HG02610 (cell line): Measurements from ENCODE around the gene TSHZ2.
"Not testable (repeated sequence)": the region's sequence is repeated elsewhere in the genome, so short reads cannot be mapped to it uniquely, and the experiment has no call there.

Source experiments
- ATAC-seq: cut with Tn5 transposase; IDR thresholded peaks from one replicate; pipeline ENCODE4 v1.9.1; 2021; ENCODE audit warnings: mild to moderate bottlenecking, moderate library complexity; ENCODE audit not compliant: unreplicated experiment

TSHZ2 gene

GRCh38 chr20:53021934-53022333, 49.8 kb downstream of the TSHZ2 start:
- no peak for ATAC-seq

- no peak for ATAC-seq
Observed at GRCh38 chr20:53023732-53024520, 51.8 kb downstream of the TSHZ2 start.

- ATAC-seq, result not testable (repeated sequence)
Observed at GRCh38 chr20:53024653-53025052, 52.5 kb downstream of the TSHZ2 start.

- no peak for ATAC-seq
Observed at GRCh38 chr20:53027089-53027488, 54.9 kb downstream of the TSHZ2 start.

GRCh38 chr20:53028337-53029007, 56.3 kb downstream of the TSHZ2 start:
- ATAC-seq, result no peak

GRCh38 chr20:53030061-53030460, 57.9 kb downstream of the TSHZ2 start:
- ATAC-seq, result no peak

GRCh38 chr20:53032046-53032445, 59.9 kb downstream of the TSHZ2 start:
- ATAC-seq, result no peak

GRCh38 chr20:53032478-53032932, 60.3 kb downstream of the TSHZ2 start:
- ATAC-seq, result no peak

GRCh38 chr20:53033176-53033575, 61.0 kb downstream of the TSHZ2 start:
- ATAC-seq, result no peak

GRCh38 chr20:53034899-53035298, 62.7 kb downstream of the TSHZ2 start:
- no peak for ATAC-seq

- ATAC-seq, result no peak
Observed at GRCh38 chr20:53036992-53037391, 64.8 kb downstream of the TSHZ2 start.

- no peak for ATAC-seq
Observed at GRCh38 chr20:53037621-53038020, 65.5 kb downstream of the TSHZ2 start.

- ATAC-seq, result no peak
Observed at GRCh38 chr20:53038299-53038698, 66.1 kb downstream of the TSHZ2 start.

GRCh38 chr20:53040693-53041589, 68.8 kb downstream of the TSHZ2 start:
- no peak for ATAC-seq

- ATAC-seq, result no peak
Observed at GRCh38 chr20:53042521-53042920, 70.4 kb downstream of the TSHZ2 start.

- ATAC-seq, result no peak
Observed at GRCh38 chr20:53044296-53044695, 72.1 kb downstream of the TSHZ2 start.

GRCh38 chr20:53045941-53046340, 73.8 kb downstream of the TSHZ2 start:
- ATAC-seq, result no peak

GRCh38 chr20:53047203-53047602, 75.0 kb downstream of the TSHZ2 start:
- no peak for ATAC-seq

GRCh38 chr20:53048387-53048786, 76.2 kb downstream of the TSHZ2 start:
- ATAC-seq, result no peak

GRCh38 chr20:53050338-53050737, 78.2 kb downstream of the TSHZ2 start:
- ATAC-seq, result no peak

GRCh38 chr20:53052380-53052779, 80.2 kb downstream of the TSHZ2 start:
- ATAC-seq, result no peak
